SW 1271 (cell line): ENCODE results near the gene RNF144A.

Source experiments
- DNase-seq, 2 experiments: peaks; one replicate each; lab custom pipeline; 2025; lab: John Stamatoyannopoulos, UW

RNF144A gene

DNA sequence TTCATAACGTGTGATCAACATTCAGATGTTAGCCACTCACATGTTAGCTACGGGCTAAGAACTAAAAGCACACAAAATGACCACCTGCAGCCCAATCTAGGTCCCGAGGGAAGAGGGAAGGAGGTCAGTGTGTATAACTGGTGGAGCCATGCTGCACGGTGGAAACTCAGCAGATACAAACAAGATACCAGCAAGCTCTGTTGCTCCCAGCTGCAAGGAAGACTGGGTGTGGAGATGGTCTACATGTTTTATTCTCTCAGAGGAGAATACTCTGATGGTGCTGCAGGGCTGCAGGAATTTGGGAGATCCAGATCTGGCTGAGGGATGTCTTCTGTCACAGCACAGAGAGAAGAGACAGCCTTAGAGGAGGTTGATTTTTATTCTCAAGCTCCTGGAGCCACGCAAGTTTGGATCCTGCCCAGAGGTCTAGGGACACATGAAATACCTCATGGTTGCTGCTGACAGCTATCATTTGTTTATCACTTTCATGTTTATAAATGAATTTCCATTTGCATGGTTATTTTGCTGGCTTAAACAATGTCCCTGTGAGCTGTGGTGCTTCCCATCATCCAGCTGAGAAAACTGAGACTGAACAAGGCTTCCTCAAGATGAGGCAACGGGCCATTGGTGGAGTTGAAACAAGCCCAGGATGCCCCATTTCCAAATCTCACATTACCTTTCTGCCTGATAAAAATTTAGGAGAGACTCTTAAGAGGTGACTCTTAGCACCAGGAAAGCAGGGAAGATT, 30.9 kb downstream of the RNF144A start:
- DNase-seq, result no peak

DNA sequence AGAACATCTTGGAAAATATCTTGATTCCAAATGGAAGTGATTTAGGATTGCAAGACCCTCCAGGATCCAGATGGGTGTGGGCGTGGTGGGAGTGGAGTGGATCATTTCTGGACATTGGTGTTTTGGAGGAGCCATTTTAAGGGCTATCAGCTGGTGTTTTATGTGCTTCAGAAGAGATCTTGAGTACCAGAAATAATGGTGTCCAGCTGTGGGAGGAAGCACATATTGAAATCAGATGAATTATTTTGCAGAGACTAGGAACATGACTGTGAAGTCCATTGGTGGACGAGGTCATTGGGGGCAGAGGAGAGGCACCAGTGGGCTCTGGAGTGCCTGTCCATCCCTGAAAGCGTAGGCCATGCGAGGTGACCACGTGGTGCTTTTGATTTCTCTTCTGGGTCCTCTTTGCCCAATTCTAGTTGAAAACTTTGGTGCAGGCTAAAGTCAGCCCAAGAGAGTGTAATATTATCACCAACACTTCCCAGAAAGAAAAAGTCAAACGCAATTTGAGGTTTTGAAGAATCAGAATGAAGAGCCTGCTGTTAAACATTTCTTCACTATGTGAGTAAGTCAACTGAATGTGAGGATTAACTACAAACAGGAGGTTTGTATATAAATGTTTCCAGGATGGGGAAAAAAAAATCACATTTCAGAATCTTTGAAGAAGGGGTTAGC, 31.6 kb downstream of the RNF144A start:
- DNase-seq, result no peak

DNA sequence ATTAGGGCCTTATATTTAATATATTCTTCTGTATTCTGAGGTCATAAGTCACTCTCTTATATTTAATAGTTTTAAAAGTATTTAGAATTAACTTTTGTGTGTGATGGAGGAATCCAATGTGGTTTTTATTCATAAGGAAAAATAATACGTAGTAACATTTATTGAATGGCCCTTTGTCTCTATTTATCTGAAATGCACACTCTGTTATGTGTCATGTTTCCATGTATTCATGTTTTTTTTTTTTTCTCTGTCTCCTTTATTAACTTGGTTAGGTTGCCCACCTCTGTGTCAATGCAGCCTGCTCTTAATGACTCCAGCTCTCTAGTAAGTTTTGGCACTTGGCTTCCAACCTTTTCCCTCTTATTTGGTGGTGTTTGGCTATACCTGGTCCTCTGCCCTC, 33.8 kb downstream of the RNF144A start:
- DNase-seq, result no peak

GRCh38 chr2:6952101-6952500, 34.9 kb downstream of the RNF144A start:
- DNase-seq, result no peak

DNA sequence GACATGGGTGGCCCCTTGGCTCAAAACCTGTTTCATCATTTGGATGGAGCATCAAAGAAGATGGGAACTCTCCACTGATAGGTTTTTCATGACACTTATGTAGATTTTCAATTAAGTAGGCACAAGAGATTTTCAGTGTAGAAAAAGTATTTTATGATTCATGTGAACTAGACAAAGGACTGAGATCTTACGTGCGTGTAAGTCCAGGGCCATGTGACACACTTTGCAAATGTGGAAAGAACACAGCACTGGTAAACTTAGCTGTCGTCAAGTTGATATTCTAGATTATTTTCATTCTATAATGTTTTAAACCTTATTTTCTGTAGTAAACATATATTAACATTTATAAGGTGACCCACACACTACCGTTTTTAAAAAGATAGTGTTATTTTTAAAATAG, 37.4 kb downstream of the RNF144A start:
- no peak for DNase-seq

GRCh38 chr2:6955511-6956136, 38.4 kb downstream of the RNF144A start:
- DNase-seq, result no peak

GRCh38 chr2:6956566-6956965, 39.4 kb downstream of the RNF144A start:
- no peak for DNase-seq

DNA sequence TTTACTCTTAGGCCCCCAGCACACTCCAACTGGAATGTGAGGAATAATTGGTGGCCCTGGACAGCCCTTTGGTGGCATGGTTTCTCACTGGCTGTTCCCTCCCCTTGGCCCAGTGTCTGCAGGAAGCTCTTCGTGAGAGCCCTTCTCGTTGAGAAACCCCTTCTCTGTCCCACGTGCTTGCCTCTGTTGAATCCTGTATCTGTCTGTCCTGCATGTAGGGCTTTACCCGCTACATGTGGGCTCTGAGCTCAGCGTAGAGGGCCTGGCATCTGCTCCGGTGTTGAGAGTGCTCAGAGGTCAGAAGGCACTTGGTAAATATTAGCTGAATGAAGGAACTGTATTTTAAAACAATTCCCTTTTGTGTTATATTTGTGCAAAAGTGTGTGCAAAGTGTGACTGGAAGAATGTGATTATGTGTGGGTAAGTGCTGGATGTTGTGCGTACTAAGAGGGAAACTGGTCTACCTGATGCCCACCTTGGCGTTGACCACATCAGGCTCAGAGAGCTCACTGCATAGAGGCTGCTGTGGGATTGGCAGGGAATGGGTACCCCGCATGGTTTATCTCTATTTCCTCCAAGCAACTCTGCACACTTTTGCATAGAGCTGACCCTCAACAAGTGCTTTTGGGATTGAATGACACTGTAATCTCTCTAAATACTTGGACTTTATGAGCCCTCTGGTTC, 40.0 kb downstream of the RNF144A start:
- no peak for DNase-seq

- DNase-seq, result no peak
Measured at GRCh38 chr2:6957910-6958615, 40.9 kb downstream of the RNF144A start.

DNA sequence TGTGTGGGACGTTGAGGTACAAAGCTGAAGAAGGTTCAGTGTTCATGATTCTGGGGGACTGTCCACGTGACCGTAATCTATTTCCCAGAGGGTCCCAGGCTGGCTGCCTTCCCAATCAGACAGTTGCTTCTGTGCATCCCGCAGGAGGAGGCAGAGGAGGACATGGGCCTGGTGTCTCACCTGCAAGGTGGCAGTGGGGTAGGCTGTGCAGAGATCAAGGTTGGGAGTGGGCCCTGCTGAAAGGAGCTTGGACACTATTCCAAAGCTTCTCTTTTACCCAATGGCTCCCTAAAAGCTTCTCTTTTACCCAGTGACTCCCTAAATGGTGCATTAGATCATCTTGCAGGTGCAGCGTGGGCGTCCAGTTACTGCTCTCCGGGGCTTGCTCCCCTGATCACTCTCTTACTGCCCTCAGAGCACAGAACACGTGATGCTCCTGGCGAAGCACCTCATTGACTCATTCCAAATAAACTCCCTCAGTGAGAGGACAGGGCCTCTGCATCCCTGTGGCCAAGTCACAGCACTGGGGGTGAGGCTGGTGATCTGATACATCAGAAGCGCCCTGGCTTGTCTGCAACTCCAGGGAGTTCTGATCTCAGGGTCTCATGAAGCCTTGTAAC, 41.5 kb downstream of the RNF144A start:
- DNase-seq, result no peak

GRCh38 chr2:6959751-6960150, 42.5 kb downstream of the RNF144A start:
- no peak for DNase-seq

- DNase-seq, result no peak
Measured at GRCh38 chr2:6960659-6961058, 43.4 kb downstream of the RNF144A start.

DNA sequence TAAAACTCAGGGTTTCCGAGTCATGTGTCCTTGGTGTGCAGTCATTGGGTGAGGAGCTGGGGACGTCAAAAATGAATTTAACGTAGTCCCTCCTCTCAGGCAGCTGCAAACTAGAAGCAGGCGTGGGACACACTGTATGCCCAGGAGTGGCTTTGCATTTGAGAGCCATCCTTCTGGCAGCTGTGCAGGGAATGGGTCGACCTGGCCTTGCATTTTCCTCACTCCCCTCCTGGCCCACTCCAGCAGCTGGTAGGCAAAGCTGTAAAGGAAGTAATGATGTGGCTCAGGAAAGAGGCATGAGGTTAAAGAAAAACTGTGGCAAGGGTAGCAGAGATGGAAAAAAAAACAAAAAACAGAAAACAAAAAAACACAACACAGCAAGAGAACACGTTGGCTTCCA, 46.5 kb downstream of the RNF144A start:
- DNase-seq, result no peak

DNA sequence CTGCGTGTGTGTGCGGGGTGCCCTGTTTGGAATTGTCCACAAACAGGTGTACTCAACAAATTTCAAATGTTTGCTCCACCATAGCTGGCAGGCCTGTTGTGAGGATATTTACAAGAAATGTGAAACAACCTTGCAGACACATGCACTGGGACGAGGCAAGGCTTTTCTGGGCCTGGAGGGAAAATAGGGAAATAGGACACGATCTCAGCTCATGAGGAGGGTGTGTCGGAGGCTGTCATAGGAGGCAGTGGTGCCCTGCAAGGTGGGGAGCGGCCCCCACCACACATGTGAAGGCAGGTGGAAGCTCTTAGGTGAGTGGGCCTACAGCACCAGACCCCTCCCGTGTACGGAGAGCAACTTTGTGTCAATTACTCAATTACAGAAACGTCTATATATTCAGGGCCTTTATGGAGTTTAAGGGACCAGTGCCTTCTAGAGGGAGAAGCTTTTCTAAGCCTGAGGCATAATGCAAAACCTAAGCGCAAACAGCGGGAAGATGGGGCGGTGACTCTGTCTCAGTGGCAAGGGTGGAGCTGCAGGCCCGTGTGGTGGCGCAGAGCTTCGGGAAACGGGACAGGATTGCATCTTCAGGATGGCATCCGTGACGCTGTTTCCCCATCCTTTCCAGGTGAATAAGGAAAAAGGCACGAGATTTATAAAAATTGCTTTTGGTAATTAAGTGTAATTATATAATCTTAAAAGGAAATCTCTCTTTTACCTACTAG, 48.0 kb downstream of the RNF144A start:
- DNase-seq, result no peak

DNA sequence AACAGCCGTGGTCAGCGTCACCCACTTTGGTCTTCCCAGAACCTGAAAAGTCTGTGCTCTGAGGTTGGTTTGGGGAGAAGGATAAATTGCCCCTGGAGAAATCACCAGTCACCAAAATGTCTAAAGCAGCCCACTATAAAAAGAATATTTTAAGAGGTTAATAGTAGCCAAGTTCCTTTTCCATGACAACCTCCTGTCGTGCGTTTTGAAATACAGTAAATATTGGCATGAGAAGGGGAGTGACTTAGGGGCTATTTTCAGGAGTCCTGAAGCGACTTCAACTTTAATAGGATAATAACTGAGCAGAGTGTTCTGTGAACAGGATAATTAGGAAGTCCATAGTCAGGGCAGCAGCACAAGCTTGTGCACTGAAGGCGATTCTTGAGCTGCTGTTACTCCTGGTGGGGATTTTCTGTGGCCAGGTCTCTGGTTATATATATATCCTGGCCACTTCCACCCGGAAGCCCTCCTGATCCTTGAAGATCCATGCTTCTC, 49.3 kb downstream of the RNF144A start:
- DNase-seq, result no peak

- no peak for DNase-seq
Measured at GRCh38 chr2:6967301-6967700, 50.1 kb downstream of the RNF144A start.

DNA sequence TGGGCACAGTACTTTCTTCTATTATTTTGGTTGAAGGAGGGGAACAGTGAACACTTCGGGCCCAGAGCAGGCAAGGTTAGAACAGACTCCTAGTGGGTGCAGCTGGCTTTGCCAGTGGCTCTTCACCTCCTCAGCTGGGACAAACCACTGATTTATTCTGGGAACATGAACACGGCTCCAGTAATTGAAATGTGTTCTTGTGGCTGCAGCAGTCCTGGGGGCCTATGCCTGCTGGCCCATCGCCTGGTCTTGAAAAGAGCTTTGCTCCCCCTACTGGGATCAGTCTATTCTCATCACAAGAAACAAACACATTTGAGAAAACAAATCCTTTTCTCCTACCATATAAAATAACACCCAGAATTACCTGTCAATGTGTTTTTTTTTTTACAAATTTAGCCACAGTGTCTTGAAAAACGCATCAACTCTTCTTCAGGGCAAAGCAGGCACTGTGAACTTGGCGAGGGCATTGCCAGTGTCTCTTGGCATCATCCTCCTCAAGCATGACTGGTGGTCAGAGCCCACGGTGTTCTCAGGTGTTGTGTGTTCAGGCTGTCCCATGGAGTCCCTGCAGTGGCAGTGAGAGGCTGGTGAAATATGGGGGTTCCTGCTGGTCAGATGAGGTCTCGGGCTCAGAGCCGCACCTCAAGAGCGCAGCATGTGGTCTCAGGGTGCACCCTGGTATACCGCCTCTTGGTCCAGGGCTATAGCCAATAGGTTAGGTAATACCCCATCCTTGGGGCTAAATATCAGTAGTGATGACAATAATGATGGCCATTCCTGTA, 51.3 kb downstream of the RNF144A start:
- no peak for DNase-seq

GRCh38 chr2:6970551-6970950, 53.3 kb downstream of the RNF144A start:
- no peak for DNase-seq

DNA sequence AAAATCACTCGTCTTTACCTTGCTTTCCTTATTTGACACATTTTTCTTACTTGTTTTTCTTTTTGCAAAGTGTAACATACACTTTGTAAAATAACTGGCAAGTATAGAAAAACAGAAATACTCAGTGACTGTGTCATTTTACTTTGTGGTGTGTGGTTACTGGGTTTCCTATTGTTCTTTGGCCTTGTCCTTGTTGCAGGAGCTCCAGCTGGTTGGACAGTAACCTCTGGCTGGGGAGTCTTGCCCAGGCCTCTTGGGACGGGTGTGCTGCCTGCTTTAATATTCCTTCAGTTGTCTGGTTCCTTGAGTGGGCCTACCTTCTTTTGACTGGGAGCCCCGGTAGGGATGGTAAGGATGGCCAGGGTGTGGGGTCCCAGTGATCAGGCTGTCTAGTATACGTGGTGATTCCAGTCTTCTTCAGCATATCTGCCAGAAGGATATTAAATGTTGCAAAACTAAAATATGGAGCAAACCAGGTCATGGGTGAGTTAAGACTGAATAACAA, 53.8 kb downstream of the RNF144A start:
- DNase-seq, result no peak

DNA sequence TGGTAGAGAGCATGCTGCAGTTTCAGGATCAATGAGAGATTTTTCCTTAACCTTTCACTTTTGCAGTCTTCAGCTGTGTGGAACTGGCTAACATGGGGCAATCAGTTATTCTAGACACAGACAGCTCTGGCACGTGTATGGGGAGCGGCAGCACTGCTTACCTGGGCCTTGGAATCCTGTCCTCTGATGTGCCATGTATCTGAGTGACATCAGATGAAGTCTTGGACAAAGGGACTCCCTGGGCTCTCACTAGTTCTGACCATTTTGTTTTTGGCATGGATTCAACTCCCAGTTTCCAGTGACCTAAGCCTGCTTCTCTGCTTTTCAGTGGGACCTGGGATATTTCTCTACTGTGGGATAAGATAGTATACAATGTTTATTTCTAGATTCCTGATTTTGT, 54.3 kb downstream of the RNF144A start:
- DNase-seq, result no peak
